Neutrophil (primary cell): ENCODE data around the gene OLFML2B.

ENCODE experiments used
- H3K27ac ChIP-seq: fragments of 200-600 bp; sonication (generic); 2 replicates; pipeline ENCODE4 v1.5.1; 2016; ENCODE audit warnings: mild to moderate bottlenecking, moderate library complexity
- H3K27me3 ChIP-seq: fragments of 200-600 bp; sonication (generic); 2 replicates; pipeline ENCODE4 v1.6.0; 2016; ENCODE audit warnings: mild to moderate bottlenecking
- H3K36me3 ChIP-seq: fragments of 200-600 bp; sonication (generic); 2 replicates; pipeline ENCODE4 v1.5.1; 2017
- H3K4me1 ChIP-seq, 2 experiments: fragments of 200-600 bp in 1 of 2; sonication (generic) in 1 of 2; 1 replicate in 1 of 2; 2 replicates in 1 of 2; pipeline versions ENCODE4 v1.5.1 to v1.6.1; 2013 to 2016; ENCODE audit warnings: low read depth in 1 of 2, low read length in 1 of 2, mild to moderate bottlenecking in 1 of 2, moderate library complexity in 1 of 2; ENCODE audit not compliant: control insufficient read depth in 1 of 2, insufficient read depth in 1 of 2
- H3K4me3 ChIP-seq, 2 experiments: fragments of 200-600 bp in 1 of 2; sonication (generic) in 1 of 2; 1 replicate in 1 of 2; 2 replicates in 1 of 2; pipeline ENCODE4 v1.5.1; 2013 to 2016; ENCODE audit warnings: low read depth in 1 of 2, low read length in 1 of 2, mild to moderate bottlenecking in 1 of 2, moderate library complexity in 1 of 2
- H3K9me3 ChIP-seq: fragments of 200-600 bp; sonication (generic); 2 replicates; pipeline ENCODE4 v1.5.1; 2016
- CTCF ChIP-seq: fragments of 200-600 bp; sonication (generic); IDR thresholded peaks from 2 replicates; pipeline ENCODE4 v1.5.1; 2016; ENCODE audit warnings: antibody characterized with exemption

The OLFML2B gene

GRCh38 chr1:162023181-162023546 lies 505 bp downstream of the OLFML2B start:
- H3K4me1 ChIP-seq, result peaks cover 11 to 15% of the 10 kb centered on the region in 2 experiments
- no peaks in the 10 kb centered on the region for H3K36me3 ChIP-seq
- TF ChIP-seq CTCF, result no peak
- H3K4me3 ChIP-seq, result peak overlapping the region in 1 of 2 experiments; percentile 66
- no peaks in the 10 kb centered on the region for H3K9me3 ChIP-seq
- no peak overlapping the region for H3K27ac ChIP-seq
- peaks cover 70% of the 10 kb centered on the region for H3K27me3 ChIP-seq

GRCh38 chr1:162022626-162023025 lies 1.0 kb downstream of the OLFML2B start:
- no peak for TF ChIP-seq CTCF
- H3K27ac ChIP-seq, result no peak overlapping the region
- H3K9me3 ChIP-seq, result no peaks in the 10 kb centered on the region
- peaks cover 11 to 15% of the 10 kb centered on the region in 2 experiments for H3K4me1 ChIP-seq
- H3K27me3 ChIP-seq, result peaks cover 65% of the 10 kb centered on the region
- H3K36me3 ChIP-seq, result no peaks in the 10 kb centered on the region
- no peak overlapping the region for H3K4me3 ChIP-seq

- Histone ChIP-seq H3K4me3 (no peak overlapping the region), H3K27ac (no peak overlapping the region), H3K36me3 (no peaks in the 10 kb centered on the region), H3K27me3 (peaks cover 53% of the 10 kb centered on the region), H3K9me3 (no peaks in the 10 kb centered on the region), H3K4me1 (peaks cover 11 to 15% of the 10 kb centered on the region in 2 experiments)
- TF ChIP-seq CTCF, result no peak
Measured at GRCh38 chr1:162021124-162021523, 2.5 kb downstream of the OLFML2B start.

- Histone ChIP-seq H3K36me3 (no peaks in the 10 kb centered on the region), H3K4me1 (peaks cover 11 to 15% of the 10 kb centered on the region in 2 experiments), H3K27me3 (peaks cover 52% of the 10 kb centered on the region), H3K27ac (no peak overlapping the region), H3K4me3 (no peak overlapping the region), H3K9me3 (no peaks in the 10 kb centered on the region)
- TF ChIP-seq CTCF, result no peak
Measured at GRCh38 chr1:162020150-162020549, 3.5 kb downstream of the OLFML2B start.

GRCh38 chr1:162019446-162019845 lies 4.2 kb downstream of the OLFML2B start:
- Histone ChIP-seq H3K36me3 (no peaks in the 10 kb centered on the region), H3K27ac (no peak overlapping the region), H3K27me3 (peaks cover 47% of the 10 kb centered on the region), H3K4me1 (peaks cover 11 to 14% of the 10 kb centered on the region in 2 experiments), H3K4me3 (no peak overlapping the region), H3K9me3 (no peaks in the 10 kb centered on the region)
- TF ChIP-seq CTCF, result no peak

GRCh38 chr1:162019006-162019405 lies 4.7 kb downstream of the OLFML2B start:
- no peaks in the 10 kb centered on the region for H3K9me3 ChIP-seq
- H3K4me1 ChIP-seq, result peaks cover 8 to 10% of the 10 kb centered on the region in 2 experiments
- no peaks in the 10 kb centered on the region for H3K36me3 ChIP-seq
- H3K27ac ChIP-seq, result no peak overlapping the region
- TF ChIP-seq CTCF, result no peak
- peaks cover 46% of the 10 kb centered on the region for H3K27me3 ChIP-seq
- no peak overlapping the region for H3K4me3 ChIP-seq
